ENCODE measurements around the gene FURIN.

DNA sequence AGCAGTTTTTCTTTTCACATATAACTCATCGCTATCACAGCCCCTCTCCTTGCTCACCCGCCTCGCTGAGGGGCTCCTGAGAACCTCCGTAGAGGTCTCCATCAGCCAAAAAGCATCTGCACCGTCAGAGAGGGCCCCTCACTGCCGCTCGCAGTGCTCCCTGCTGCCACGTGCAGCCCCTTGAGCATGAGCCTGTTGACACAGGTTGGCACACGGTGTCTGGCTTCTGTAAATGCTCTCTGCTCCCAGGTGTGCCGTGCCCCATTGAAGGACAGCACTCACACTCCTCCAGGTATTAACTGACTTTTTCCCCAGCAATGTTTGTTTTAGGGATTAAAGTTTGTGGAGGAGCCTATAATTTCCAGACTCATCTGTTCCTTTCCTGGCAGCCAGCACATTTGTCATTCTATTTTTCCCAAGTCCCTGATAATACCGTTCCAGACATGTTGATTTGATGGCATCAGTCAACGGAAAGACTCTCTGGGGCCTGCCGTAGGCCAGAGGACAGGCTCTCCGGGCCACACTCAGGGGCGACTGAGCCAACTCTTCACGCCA is 2.1 kb upstream of the FURIN start:
- TF ChIP-seq, protein P1, sequence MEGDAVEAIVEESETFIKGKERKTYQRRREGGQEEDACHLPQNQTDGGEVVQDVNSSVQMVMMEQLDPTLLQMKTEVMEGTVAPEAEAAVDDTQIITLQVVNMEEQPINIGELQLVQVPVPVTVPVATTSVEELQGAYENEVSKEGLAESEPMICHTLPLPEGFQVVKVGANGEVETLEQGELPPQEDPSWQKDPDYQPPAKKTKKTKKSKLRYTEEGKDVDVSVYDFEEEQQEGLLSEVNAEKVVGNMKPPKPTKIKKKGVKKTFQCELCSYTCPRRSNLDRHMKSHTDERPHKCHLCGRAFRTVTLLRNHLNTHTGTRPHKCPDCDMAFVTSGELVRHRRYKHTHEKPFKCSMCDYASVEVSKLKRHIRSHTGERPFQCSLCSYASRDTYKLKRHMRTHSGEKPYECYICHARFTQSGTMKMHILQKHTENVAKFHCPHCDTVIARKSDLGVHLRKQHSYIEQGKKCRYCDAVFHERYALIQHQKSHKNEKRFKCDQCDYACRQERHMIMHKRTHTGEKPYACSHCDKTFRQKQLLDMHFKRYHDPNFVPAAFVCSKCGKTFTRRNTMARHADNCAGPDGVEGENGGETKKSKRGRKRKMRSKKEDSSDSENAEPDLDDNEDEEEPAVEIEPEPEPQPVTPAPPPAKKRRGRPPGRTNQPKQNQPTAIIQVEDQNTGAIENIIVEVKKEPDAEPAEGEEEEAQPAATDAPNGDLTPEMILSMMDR (IDR thresholded peaks at IDR 0.05): no peak
- no peak for TF ChIP-seq POLR2A (IDR thresholded peaks at IDR 0.05)

Data from tibial nerve (tissue), 3 donors.